ENCODE data around the gene CFAP161.

DNA sequence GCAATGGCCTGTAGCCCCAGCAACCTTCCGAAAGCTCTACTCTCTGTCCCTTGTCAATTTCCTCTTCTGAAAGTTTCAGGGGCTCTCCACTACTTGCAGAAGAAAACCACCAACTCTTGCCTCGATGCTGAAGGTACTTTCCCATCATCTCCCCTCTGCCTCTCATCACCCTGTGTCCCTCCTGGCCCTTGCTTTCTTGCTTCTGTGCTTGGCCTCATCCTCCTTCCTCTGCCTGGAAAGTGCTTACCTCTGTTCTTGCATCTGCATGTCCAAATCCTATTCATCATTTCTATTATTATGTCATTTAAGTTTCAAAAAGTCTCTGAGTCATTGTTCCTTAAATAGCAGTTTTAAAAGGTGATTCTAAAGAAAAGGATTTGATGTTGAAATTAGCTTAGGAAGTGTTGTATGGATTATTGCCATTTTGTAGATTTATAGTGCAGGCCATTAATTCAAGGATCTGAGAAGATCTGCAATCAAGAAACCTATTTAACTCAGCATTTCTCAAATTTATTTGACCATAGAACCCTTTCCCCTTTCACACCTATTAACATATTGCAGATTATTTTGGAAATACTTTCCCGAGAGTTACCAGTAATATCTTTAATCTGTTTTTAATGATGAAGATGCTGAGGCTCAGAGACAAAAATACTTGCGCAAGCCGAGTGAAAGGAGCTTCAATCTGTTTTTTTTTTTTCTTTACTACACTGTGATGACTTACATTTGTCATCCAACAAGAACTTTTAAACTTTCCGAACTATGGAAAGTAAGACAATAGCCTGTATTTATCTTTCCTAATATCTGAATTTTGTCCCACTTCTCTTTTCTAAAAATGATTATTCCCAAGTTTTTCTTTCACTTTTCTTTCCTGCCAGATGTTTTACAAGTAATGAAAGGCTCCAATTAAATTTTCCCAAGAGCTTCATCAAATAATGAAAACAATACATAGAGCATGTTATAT is 22.3 kb upstream of the CFAP161 start:
- no peak for TF ChIP-seq POLR2A (IDR thresholded peaks at IDR 0.05; ENCODE audit: low read depth, low read length)
- no peak for TF ChIP-seq POLR2AphosphoS5 (IDR thresholded peaks at IDR 0.05; ENCODE audit: low read depth, low read length)
